Parathyroid adenoma (tissue), 2 donors: Measurements from ENCODE around the gene CFAP299.

Source experiments
- H2AFZ ChIP-seq: fragments of 300-600 bp; sonication (generic); one replicate; pipeline ENCODE4 v1.7.0; 2017; ENCODE audit warnings: antibody characterized with exemption, mild to moderate bottlenecking
- H3K27ac ChIP-seq: fragments of 300-600 bp; sonication (generic); one replicate; pipeline ENCODE4 v1.7.0; 2017
- H3K27me3 ChIP-seq: fragments of 300-600 bp; sonication (generic); one replicate; pipeline ENCODE4 v1.7.0; 2017; ENCODE audit warnings: low read length; ENCODE audit not compliant: control insufficient read depth, insufficient read depth
- H3K36me3 ChIP-seq: fragments of 300-600 bp; sonication (generic); one replicate; pipeline ENCODE4 v1.7.0; 2017; ENCODE audit warnings: low read length; ENCODE audit not compliant: control insufficient read depth, insufficient read depth
- H3K4me1 ChIP-seq: fragments of 300-600 bp; sonication (generic); one replicate; pipeline ENCODE4 v1.7.0; 2017; ENCODE audit warnings: control low read depth
- H3K4me2 ChIP-seq: fragments of 300-600 bp; sonication (generic); one replicate; pipeline ENCODE4 v1.7.0; 2017; ENCODE audit warnings: low read length
- H3K4me3 ChIP-seq: fragments of 300-600 bp; sonication (generic); one replicate; pipeline ENCODE4 v1.7.0; 2017; ENCODE audit warnings: low read depth, low read length
- H3K79me2 ChIP-seq: fragments of 300-600 bp; sonication (generic); one replicate; pipeline ENCODE4 v1.7.0; 2017; ENCODE audit warnings: control low read depth
- H3K9ac ChIP-seq: fragments of 300-600 bp; sonication (generic); one replicate; pipeline ENCODE4 v1.7.0; 2017; ENCODE audit warnings: mild to moderate bottlenecking
- H3K9me3 ChIP-seq: fragments of 300-600 bp; sonication (generic); one replicate; pipeline ENCODE4 v1.7.0; 2017; ENCODE audit warnings: low read length; ENCODE audit not compliant: control insufficient read depth
- TF ChIP-seq, protein P1 (sequence below): fragments of 300-600 bp; sonication (generic); IDR thresholded peaks from one replicate; pipeline ENCODE4 v1.7.0; 2017; ENCODE audit warnings: antibody characterized with exemption, mild to moderate bottlenecking
- donor health status: primary hyperparathyroidism.

Gene CFAP299

DNA sequence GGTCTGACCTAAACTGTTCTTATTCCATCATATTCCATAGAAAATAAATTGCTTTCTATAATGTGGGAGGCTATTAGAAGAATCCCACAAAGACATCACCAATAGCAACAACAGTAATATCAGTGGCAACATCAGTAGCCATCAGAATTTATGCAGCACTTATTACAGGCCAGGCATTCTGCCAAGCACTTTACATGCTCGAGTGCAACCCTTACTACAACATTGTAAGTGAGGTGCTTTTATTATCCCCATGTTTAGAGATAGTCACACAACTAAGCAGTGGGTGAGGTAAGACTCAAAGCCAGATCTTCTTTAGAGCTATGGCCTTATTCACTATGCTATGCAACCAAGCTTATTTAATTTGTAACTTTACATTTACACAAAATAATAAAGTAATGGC lies 377.9 kb downstream of the CFAP299 start:
- no peak overlapping the region for H3K9ac ChIP-seq
- no peaks in the 10 kb centered on the region for H3K79me2 ChIP-seq
- no peak overlapping the region for H2AFZ ChIP-seq
- H3K4me1 ChIP-seq = no peaks in the 10 kb centered on the region
- H3K27me3 ChIP-seq = no peaks in the 10 kb centered on the region
- H3K36me3 ChIP-seq = no peaks in the 10 kb centered on the region
- TF ChIP-seq, protein P1, sequence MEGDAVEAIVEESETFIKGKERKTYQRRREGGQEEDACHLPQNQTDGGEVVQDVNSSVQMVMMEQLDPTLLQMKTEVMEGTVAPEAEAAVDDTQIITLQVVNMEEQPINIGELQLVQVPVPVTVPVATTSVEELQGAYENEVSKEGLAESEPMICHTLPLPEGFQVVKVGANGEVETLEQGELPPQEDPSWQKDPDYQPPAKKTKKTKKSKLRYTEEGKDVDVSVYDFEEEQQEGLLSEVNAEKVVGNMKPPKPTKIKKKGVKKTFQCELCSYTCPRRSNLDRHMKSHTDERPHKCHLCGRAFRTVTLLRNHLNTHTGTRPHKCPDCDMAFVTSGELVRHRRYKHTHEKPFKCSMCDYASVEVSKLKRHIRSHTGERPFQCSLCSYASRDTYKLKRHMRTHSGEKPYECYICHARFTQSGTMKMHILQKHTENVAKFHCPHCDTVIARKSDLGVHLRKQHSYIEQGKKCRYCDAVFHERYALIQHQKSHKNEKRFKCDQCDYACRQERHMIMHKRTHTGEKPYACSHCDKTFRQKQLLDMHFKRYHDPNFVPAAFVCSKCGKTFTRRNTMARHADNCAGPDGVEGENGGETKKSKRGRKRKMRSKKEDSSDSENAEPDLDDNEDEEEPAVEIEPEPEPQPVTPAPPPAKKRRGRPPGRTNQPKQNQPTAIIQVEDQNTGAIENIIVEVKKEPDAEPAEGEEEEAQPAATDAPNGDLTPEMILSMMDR = no peak
- H3K27ac ChIP-seq = no peak overlapping the region
- no peak overlapping the region for H3K4me3 ChIP-seq
- no peaks in the 10 kb centered on the region for H3K9me3 ChIP-seq
- no peak overlapping the region for H3K4me2 ChIP-seq

DNA sequence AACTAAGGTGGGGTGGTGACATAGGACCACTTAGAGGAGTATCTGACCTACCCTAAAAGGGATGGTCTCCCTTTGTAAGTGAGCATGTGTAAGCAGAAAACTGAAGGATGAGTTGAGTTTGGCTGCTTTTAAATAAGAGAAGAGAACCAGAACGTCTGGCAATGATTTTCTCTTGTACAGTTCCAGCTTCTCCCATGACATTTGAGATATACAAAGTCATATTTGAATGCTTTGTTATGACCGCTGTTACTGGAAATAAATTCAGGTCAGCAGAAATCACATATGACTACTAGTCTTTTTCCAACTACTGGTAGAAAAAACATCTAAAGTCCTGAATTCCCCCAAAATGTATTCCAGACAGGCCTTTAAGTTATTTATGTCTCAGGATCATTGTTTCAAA lies 381.7 kb downstream of the CFAP299 start:
- Histone ChIP-seq H3K4me2 (no peak overlapping the region), H3K36me3 (no peaks in the 10 kb centered on the region), H3K9me3 (no peaks in the 10 kb centered on the region), H3K4me3 (no peak overlapping the region), H3K27me3 (no peaks in the 10 kb centered on the region), H3K9ac (no peak overlapping the region), H3K27ac (no peak overlapping the region), H3K79me2 (no peaks in the 10 kb centered on the region), H3K4me1 (no peaks in the 10 kb centered on the region), H2AFZ (no peak overlapping the region)
- TF ChIP-seq, protein P1 = no peak

DNA sequence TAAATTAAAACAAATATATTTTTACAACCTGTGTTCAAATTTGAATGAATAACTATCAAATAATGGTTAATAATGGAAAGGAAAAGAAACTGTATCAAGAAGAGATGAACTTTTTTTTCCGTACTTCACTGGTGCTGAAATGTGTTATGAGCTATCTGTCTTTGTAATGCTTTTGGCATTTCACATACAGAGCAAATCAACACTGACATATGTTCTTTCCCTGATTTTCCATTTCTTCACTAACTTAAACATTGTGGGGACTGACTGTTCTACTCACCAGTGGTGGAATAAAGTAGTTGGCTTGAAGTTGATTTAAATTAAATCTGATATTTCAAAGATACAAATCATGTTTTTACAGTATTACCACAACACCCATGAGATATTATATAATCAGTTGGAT lies 390.9 kb downstream of the CFAP299 start:
- Histone ChIP-seq H3K79me2 (no peaks in the 10 kb centered on the region), H2AFZ (no peak overlapping the region), H3K27ac (no peak overlapping the region), H3K4me2 (no peak overlapping the region), H3K36me3 (no peaks in the 10 kb centered on the region), H3K27me3 (no peaks in the 10 kb centered on the region), H3K9me3 (no peaks in the 10 kb centered on the region), H3K9ac (no peak overlapping the region), H3K4me1 (no peaks in the 10 kb centered on the region), H3K4me3 (no peak overlapping the region)
- TF ChIP-seq, protein P1 = no peak

DNA sequence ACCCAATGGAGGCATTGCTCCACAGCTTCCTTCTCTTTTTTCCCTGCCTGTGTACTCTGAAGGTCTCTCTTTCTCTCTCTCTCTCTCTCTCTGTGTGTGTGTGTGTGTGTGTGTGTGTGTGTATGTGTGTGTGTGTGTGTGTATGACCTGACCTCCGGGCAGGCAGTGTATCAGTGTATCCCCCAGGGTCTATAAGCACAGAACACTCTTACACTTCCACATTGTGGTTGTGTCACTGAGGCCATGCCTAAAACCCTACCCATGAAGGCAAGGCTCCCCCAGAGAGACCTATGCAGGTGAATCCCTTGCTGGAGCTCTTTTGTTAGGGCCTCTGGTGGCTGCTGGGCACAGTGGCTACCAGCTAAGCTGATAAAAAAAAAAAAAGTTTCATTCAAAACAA lies 394.6 kb downstream of the CFAP299 start:
- TF ChIP-seq, protein P1 = no peak
- H3K27me3 ChIP-seq = no peaks in the 10 kb centered on the region

DNA sequence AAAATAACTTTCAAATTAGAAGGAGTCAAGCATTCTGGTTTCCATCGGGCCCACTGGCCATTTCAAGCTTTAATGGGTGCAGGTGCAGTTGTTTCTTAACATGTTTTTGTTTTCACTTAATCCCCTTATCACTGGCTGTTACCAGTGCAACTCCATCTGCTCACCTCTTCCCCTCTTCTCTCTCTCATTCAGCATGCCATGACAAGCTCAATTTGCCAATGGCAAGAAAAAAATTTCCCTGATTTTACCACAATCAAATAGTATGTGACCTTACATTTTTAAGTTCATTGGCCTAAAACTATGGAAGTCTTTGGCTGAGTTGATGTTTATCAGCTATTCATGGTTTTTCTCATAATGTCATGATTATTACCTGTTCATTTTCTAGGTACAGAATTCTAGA lies 395.9 kb downstream of the CFAP299 start:
- Histone ChIP-seq H3K4me1 (no peaks in the 10 kb centered on the region), H3K9me3 (no peaks in the 10 kb centered on the region), H3K36me3 (no peaks in the 10 kb centered on the region), H2AFZ (no peak overlapping the region), H3K27me3 (no peaks in the 10 kb centered on the region), H3K4me2 (no peak overlapping the region), H3K79me2 (no peaks in the 10 kb centered on the region), H3K9ac (no peak overlapping the region), H3K4me3 (no peak overlapping the region), H3K27ac (no peak overlapping the region)
- TF ChIP-seq, protein P1 = no peak

More for the DNA sequence above, 394.6 kb downstream of the CFAP299 start:
- Histone ChIP-seq H3K79me2 (no peaks in the 10 kb centered on the region), H3K9ac (no peak overlapping the region), H3K4me2 (no peak overlapping the region), H3K4me3 (no peak overlapping the region), H3K4me1 (no peaks in the 10 kb centered on the region), H3K27ac (no peak overlapping the region), H3K36me3 (no peaks in the 10 kb centered on the region), H3K9me3 (no peaks in the 10 kb centered on the region), H2AFZ (no peak overlapping the region)
